HUDEP-2 (cell line): Measurements from ENCODE around the gene ERN2.
A peak's percentile ranks its signal among the peaks of the same experiment; 100 is the strongest.

ENCODE experiments used
- DNase-seq, 76 experiments: peaks; one replicate each; lab custom pipeline; 2025; ENCODE audit not compliant: unreplicated experiment in 76 of 76; lab: John Stamatoyannopoulos, UW

ERN2 gene

DNA sequence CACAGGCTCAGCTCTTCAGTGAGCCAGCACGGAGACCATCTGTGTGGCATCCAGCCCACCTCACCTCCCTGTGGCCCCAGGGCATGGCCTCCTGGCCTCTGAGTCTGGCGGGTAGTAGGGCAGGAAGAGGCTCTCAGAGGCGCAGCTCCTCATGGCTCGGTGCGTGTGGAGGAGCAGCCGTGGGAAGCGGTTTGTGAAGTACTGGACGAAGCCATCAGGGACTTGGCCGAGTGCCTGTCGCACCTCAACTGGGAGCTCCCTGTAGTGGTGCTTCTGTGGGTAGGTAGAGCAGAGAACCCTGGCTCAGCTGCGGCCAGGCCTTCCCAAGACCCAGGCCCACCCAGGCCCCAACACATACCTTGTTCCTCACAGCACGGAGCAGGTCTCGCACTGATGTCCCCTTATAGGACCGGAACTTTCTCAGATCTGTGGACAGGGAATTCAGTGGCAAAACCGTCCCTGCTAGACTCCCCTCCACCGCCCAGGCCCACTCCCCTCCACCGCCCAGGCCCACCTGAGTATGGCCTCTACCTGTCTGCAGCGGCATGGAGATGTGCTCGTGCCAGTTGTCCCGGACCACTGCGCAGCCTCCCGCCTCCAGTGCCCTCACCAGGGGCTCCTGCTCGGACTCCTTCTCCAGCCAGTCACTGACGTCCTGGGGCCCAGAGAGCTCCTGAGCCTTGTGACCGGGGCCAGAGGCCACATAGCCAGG is 22.1 kb downstream of the ERN2 start:
- DNase-seq, result no peak

DNA sequence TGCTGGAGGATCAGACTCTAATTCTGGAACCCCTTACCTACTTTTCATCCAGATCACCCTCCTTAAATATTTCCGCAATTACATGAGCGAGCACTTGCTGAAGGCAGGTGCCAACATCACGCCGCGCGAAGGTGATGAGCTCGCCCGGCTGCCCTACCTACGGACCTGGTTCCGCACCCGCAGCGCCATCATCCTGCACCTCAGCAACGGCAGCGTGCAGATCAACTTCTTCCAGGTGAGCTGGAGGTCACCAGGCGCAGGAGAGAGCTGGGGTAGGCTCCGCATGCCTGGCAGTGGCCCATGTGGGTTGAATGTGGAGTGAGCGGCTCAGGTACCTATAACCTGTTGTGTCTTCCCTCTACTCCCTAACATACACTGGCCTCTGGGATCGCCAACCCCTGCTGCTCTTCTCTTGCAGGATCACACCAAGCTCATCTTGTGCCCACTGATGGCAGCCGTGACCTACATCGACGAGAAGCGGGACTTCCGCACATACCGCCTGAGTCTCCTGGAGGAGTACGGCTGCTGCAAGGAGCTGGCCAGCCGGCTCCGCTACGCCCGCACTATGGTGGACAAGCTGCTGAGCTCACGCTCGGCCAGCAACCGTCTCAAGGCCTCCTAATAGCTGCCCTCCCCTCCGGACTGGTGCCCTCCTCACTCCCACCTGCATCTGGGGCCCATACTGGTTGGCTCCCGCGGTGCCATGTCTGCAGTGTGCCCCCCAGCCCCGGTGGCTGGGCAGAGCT is 23.4 kb downstream of the ERN2 start:
- no peak for DNase-seq

DNA sequence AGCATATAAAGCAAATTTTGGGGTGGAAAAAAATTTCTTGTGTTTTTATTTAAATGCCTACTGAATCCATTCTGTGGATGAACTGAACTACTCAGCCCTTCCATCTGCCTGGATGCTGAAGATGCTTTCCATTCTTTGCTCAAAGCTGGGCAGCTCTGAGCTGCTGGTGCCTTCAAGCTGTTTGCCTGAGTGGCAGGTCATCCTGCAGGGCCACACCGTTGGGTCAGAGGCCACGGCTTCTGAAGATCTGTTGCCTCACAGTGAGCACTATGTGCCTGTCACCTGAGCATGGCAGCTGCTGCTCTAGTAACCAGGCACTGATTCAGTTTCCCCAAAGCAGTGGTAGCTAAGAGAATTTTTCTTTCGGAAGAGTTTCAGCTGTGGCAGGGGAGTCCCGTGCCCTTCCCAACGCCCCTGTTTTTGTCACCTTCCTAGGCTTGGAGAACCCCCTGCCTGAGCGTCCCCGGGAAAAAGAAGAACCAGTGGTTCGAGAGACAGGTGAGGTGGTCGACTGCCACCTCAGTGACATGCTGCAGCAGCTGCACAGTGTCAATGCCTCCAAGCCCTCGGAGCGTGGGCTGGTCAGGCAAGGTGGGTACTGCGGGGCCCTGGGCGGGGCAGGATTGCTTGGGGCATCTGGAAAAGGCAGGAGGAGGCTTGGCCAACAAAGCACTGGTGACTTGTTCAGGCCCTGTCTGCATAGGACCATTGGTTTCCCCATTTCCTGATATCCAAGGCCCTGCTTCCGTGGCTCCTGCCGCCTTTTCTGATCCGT is 25.8 kb downstream of the ERN2 start:
- no peak for DNase-seq

DNA sequence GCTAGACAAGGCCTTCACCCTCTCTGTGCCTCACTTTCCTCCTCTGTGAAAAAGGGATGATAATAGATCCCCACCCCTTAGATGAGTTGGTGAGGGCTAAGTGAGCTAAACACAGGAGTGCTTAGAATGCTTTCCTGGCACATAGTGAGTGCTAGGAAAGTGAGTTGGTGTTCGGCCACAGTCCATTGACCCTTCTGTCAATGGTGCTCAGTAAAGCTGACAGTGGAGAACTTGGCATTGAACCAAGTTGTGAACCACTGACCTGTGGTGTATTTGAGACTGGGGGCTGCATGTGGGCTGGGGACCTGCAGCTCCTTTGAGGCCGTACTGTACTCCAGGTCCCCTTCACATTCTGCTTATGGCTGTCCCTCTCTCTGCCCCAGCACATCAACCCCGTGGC is 29.5 kb downstream of the ERN2 start:
- no peak for DNase-seq

DNA sequence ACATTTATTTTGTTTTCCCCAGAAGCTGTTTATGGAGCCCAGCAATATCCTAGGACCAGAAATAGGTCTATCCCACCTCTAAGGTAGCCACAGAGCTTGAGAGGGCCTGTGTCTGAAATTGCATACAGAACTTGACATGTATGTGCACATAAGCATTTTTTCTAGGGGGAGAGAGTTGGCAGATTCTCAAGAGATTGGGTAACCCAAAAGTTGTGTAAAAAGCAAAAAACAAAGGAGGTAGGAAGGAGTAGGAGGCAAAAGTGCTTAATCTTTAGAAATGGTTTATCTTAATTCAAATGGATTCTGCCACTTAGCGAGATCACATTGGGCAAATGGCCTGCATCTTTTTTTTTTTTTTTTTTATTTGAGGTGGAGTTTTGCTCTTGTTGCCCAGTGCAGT is 30.8 kb downstream of the ERN2 start:
- DNase-seq, result no peak

DNA sequence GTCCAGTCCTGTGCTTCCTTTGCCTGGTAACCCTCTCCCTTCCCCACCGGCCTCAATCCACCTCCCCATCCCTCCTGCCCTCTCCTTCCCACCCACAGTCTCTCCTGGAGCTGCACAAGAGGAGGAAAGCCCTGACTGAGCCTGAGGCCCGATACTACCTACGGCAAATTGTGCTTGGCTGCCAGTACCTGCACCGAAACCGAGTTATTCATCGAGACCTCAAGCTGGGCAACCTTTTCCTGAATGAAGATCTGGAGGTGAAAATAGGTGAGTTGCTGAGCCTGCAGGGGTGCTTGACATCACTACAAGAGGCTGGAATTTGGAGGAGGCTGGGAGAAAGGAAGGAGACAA is 33.1 kb downstream of the ERN2 start:
- no peak for DNase-seq

DNA sequence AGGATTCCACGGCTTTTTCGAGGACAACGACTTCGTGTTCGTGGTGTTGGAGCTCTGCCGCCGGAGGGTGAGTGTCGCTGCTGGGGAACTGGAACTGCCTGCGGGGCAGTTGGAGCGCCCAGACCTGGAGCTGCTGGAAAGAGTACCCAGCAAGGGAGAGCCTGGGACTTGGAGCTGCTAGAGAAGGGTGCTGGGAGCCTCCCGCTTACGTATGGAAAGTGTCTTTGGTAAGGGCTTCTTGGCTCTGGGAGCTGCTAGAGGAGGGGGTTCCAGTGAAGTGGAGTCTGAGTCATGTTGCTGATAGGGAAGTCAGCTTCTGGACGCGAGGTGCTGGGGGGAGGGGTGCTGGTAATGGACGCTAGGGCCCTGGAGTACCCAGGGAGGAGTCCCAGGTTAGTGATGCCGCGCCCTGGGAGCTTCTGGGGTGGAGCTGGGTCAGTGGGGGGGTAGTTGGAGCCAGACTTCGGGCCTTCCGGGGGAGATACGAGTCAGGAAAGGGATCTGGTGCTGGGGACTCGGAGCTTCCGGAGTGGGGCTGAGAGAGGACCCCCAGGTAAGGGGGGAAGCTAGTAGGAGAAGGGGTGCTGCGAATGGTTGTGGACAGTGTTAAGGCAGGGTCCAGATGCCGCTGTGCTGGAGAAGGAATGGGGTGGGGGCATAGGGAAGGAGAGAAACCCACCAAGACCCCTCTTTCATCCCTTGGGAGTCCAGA is 33.6 kb downstream of the ERN2 start:
- peak in 64 of 76 experiments; percentile 3 to 70 (median 48) for DNase-seq

DNA sequence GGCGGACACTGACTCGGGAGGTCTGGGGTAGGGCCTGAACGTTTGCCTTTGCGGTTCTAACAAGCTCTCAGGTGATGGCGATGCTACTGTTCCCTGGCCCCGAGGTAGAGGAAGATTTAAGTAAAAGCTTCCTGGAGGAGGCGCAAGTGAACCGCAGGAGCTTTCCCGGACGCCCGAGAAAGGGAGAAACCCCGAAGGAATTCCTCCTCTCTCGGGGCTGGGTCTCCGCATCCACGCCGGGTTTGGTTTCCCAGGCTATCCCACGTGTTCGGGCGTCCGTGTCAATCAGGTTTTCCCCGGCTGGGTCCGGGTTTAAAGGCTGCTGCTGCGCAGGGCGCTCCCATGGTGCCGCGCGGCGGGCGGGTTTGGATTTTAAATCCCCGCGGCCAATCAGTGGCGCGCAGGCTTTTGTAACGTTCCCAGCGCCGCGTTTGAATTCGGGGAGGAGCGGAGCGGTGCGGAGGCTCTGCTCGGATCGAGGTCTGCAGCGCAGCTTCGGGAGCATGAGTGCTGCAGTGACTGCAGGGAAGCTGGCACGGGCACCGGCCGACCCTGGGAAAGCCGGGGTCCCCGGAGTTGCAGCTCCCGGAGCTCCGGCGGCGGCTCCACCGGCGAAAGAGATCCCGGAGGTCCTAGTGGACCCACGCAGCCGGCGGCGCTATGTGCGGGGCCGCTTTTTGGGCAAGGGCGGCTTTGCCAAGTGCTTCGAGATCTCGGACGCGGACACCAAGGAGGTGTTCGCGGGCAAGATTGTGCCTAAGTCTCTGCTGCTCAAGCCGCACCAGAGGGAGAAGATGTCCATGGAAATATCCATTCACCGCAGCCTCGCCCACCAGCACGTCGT is 34.4 kb downstream of the ERN2 start, which contains the start of gene PLK1:
TSS of gene PLK1 (plus strand) at position 460 of the 844 bp plus-strand sequence. CDS start at position 504, 44 bp downstream.
- peak in 75 of 76 experiments; percentile 20 to 87 (median 75) for DNase-seq

DNA sequence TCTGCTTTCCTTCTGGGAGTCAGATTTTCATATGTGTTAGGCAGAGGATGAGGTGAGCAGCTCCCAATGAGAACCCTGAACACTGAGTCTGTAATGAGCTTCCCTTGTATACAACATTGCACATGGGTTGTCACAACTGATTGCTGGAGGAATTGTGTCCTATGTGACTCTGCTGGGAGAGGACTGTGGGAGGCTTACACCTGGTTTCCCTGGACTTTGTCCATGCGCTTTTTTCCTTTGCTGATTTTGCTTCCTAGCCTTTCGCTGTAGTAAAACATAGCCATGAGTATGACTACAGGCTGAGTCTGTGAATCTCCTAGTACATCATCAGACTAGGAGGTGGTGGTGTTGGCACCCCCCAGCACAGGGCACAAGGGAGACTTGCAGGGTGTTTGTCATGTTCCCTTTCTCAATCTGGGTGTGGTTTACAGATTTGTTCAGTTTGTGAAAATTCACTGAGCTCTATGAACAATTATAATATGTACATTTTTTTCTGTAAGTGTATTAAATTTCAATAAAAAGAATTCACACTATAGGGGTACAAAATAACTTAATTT is 36.0 kb downstream of the ERN2 start:
- DNase-seq, result no peak

DNA sequence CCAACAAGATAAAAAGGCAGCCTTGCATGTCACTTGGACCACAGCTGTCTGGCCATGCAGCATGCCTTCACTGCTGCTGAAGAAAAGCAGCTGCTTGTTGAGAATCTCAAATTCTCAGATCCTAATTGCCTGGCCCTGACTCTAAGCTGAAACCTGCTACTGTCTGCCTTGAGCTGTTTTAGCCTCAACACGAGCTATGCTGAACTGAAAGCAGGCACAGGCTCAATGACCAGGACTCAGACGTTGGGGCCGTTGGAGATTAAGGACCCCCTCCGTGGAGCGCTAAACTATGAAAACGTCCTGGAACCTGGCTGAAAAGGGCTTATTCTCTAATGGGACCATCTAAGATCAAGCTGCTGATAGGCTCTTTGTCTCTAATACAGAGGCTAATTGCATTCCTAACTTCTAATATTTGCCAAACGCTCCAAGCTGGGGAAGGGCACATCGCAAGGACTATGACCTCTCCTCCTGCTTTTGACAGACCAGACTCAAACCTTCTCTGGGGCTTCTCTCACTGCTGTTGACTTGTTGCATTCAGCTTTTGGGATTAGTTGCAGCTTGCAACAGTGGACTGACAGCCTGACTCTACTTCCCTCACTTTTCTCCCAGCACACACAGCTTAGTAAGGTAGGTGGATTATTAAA is 38.9 kb downstream of the ERN2 start:
- DNase-seq, result no peak

DNA sequence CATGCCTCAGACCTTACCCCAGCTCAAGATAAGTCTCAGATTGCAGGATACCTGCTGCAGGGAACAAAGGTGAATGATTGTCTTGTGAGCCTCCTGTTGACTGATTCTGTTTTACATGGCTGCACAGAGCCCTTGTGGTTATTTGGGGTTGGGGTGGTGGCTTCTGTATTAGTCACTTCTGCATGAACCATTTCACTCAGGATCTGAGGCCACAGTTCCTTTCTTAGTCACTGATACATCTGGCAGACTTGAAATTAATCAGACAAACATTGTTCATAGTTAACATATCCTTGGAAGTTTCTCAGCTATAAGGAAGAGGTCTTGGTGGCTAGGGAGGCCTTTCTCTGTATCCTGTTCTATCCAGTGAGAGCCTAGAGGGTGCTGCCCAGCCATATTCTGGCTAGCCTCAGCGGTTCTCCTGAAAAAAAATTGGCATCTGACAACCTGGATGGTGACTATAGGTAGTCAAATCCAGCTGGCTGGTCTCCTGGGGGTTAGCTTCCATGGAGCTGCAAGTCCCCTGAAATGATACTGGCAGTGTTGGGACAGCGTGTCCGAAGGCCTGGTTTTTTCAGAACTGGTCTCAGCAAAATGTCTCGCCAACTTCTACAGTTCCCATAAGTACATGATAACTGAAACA is 42.8 kb downstream of the ERN2 start:
- DNase-seq, result no peak

DNA sequence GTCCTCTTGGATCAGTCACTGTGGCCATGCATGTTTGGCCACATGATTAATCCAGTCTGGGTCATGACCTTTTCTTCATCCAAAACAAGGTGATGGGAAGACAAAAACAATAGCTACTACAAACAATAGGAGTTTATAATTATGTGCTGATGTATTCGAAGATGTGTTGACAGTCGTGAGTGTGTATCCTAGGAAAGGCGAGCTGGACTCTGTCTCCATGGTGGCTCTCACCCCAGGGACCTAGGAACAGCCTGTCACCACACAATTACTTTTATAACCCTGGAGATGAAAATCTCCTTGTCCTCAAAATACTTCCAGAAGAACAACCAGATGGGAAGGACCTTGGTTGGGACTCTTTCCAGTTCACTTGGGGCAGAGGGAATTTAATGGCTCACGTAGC is 44.1 kb downstream of the ERN2 start:
- DNase-seq, result no peak

DNA sequence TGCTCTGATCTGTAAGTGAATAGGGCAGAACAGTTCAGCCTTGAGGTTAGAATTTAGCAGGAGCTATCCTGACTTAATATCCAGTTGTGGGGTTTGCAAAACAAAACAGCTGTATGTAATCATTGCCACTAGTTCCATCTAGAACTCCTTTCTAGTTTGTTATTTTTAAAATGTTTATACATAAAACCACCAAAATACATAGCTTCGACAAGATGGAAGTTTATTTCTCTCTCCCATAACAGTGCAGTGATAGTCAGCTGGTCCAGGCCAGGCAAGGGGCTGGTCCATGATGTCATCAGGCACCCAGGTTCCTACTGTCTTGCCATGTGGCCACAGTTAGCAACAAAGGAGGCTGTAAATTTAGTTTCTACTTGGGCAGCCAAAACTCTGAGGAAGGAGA is 44.8 kb downstream of the ERN2 start:
- DNase-seq, result no peak

DNA sequence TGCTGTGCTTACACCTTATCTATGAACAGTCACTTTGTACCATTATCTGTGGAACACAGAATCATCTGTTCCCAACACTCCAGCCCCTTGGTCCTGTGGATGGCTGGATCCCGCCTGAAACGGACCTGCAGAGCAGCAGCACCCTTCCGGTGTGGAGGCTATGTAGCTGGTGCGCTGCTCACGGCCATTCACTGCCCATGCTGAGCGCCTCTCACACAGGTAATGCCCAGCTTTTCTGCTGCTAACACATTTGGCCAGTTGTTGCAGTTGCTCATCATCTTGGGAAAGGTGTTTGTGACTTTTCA is 45.7 kb downstream of the ERN2 start:
- DNase-seq, result peak in 2 of 76 experiments; percentile 10 to 11

DNA sequence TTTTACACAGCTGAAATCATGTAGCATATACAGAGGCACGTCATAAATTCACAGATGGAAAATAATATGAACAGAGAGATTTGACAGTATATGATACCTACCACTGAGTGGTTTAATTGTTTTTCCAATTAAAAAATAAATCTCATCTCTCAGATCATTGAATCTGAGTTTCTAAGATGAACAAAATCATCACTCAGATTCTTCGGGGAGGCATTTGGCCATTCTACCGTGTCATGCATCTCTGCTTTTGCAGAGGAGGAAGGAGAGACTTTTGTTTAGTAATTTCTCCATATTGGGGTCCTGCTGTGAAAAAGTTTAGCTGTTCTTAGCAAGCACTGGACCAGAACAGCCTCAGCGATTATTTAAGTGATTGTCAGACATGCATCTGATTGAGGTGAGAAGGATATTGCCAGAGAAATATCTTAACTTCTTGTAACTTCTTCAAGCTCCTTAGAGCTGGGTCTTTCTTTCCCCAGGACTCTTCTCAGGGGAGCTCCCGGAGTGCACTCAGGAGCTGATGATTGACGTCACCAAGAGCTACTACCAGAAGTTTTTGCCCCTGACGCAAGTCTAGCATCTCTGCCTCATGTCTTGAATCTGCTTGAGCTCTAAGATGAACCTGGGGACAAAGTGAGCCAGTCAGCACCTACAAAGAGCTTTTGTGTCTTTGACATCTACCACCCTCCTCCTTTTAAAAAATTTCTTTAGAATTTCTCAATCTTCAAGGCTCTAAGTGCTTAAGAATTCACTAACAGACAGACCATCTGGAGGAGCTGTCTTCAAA is 46.3 kb downstream of the ERN2 start:
- no peak for DNase-seq

DNA sequence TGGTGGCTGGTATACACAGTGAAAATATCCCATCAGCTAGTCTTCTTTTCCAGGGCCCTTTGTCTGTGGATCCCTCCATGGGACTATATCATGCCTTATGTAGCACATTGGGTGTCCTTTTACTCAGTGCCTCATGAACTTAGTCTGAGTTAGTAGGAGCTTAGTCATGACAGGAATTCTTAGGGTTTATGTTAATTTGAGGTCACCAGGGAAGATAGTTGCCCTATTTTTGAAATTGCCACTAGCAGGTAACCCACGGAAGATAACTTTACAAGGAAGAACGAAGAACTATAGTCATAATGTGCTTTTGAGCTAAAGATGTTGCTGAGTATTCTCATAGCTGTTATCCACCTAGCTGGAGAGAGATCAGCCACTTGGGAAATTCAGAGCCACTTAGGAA is 49.1 kb downstream of the ERN2 start:
- no peak for DNase-seq

DNA sequence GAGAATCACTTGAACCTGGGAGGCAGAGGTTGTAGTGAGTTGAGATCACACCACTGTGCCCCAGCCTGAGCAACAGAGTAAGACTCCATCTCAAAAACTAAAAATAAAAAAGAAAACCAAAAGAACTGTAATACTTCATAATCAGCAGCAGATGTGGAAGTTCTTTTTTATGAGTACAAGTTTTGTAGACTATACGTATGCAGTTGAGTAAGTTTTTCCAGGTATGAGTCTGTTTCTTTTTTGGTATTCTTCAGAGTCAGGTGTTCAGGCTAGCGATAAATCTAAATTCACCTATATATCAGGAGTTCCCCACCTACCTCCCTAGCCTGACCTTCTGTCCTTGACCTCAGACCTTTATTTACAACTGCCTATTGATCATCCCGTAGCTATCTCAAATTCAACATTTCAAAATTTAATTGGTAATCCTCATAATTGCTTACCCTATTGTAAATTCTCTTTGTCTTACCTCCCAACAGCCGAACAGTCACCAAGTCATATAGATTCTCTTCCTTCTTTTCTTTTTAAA is 61.0 kb downstream of the ERN2 start:
- no peak for DNase-seq
